HepG2 (cell line): ENCODE data around the gene KIF21B. TPM values are rescaled to one million over a fixed set of nuclear protein-coding genes. Genes with fewer than 3 reads are reported as not detected.

Experiments used
- ATAC-seq: fragments of 200-7000 bp; cut with Tn5 transposase; 3 replicates; pipeline ENCODE4 v1.9.1; 2020; ENCODE audit warnings: mild to moderate bottlenecking, moderate library complexity
- BruUV-seq: library from RNA; stranded (reverse); fragments of 400-500 nt; replicated peaks from 2 replicates; lab custom pipeline; 2021; lab: Mats Ljungman, UMichigan
- CTCF ChIA-PET: fragments of 300-600 bp; formaldehyde crosslinking; extraction: SDS; loops from one replicate; lab custom pipeline; 2021; ENCODE audit warnings: low total read pairs, inconsistent platforms, low intra/inter-chr PET ratio; lab: Yijun Ruan, JAX
- POLR2A ChIA-PET: fragments of 350-600 bp; sonication (Branson Sonifier 250); formaldehyde crosslinking; loops from one replicate; lab custom pipeline; 2020; ENCODE audit warnings: antibody characterized with exemption, inconsistent platforms; lab: Yijun Ruan, JAX
- DNase-seq: peaks from one replicate; pipeline ENCODE4 v3.0.0-alpha.2; 2015; ENCODE audit warnings: low spot score
- FAIRE-seq: peaks from 3 replicates; lab custom pipeline; 2011; peaks lifted over from hg19 to GRCh38; lab: Jason Lieb, UNC
- H2AFZ ChIP-seq: one replicate; pipeline ENCODE4 v1.6.1; 2011; ENCODE audit warnings: low read length, inconsistent platforms
- H3K27ac ChIP-seq: fragments of 300-600 bp; 3 replicates; pipeline ENCODE4 v1.8.0; 2011; ENCODE audit warnings: mixed run types, mild to moderate bottlenecking, mixed read lengths, low read length, inconsistent platforms; ENCODE audit not compliant: insufficient read depth; ENCODE audit errors: extremely low read length
- H3K27me3 ChIP-seq, 2 experiments: fragments of 200-600 bp in 1 of 2; 2 replicates in 1 of 2; 3 replicates in 1 of 2; pipeline versions ENCODE4 v1.6.0 to v1.8.0; 2011; ENCODE audit warnings: low read length in 2 of 2, mild to moderate bottlenecking in 2 of 2, moderate library complexity in 2 of 2, inconsistent platforms in 1 of 2; ENCODE audit not compliant: insufficient read depth in 2 of 2, control insufficient read depth in 1 of 2
- H3K36me3 ChIP-seq, 2 experiments: fragments of 200-600 bp in 1 of 2; replicated peaks in 1 of 2; 2 replicates in 1 of 2; 3 replicates in 1 of 2; pipeline versions ENCODE4 v1.5.1 to v1.8.0; 2011; ENCODE audit warnings: low read length in 2 of 2, inconsistent platforms in 1 of 2; ENCODE audit not compliant: insufficient read depth in 2 of 2, control insufficient read depth in 1 of 2
- H3K4me1 ChIP-seq: 2 replicates; pipeline ENCODE4 v1.5.1; 2012; ENCODE audit warnings: low read length, inconsistent platforms; ENCODE audit not compliant: insufficient read depth
- H3K4me2 ChIP-seq: 2 replicates; pipeline ENCODE4 v1.6.0; 2011; ENCODE audit warnings: low read depth, low read length, inconsistent platforms
- H3K4me3 ChIP-seq, 3 experiments: fragments of 200-600 bp in 1 of 3; sonication (generic), shearing (Covaris generic) in 1 of 3; replicated peaks in 1 of 3; 2 replicates each; pipeline ENCODE4 v1.5.1; 2011 to 2016; ENCODE audit warnings: low read length in 3 of 3, inconsistent platforms in 2 of 3, low read depth in 2 of 3, mild to moderate bottlenecking in 2 of 3, control low read depth in 1 of 3, mixed read lengths in 1 of 3; ENCODE audit not compliant: insufficient read depth in 1 of 3
- H3K79me2 ChIP-seq: one replicate; pipeline ENCODE4 v1.6.1; 2011; ENCODE audit warnings: low read length, inconsistent platforms; ENCODE audit not compliant: insufficient read depth
- H3K9ac ChIP-seq: 2 replicates; pipeline ENCODE4 v1.6.0; 2011; ENCODE audit warnings: mild to moderate bottlenecking, low read depth, low read length, inconsistent platforms; ENCODE audit not compliant: insufficient read depth
- H3K9me3 ChIP-seq: 2 replicates; pipeline ENCODE4 v1.5.1; 2012; ENCODE audit warnings: mild to moderate bottlenecking, low read length
- H4K20me1 ChIP-seq: 2 replicates; pipeline ENCODE4 v1.6.0; 2011; ENCODE audit warnings: inconsistent platforms, mild to moderate bottlenecking, low read length, moderate library complexity; ENCODE audit not compliant: insufficient read depth
- CTCF ChIP-seq: sonication (generic); formaldehyde crosslinking; IDR thresholded peaks from 2 replicates; pipeline ENCODE4 v1.5.0; 2020; ENCODE audit warnings: mild to moderate bottlenecking, missing genetic modification reagents, moderate library complexity
- MYC ChIP-seq: sonication (generic); formaldehyde crosslinking; IDR thresholded peaks from 2 replicates; pipeline ENCODE4 v1.9.0; 2021; ENCODE audit warnings: missing genetic modification reagents, borderline replicate concordance
- STAG1 ChIP-seq: sonication (generic); formaldehyde crosslinking; IDR thresholded peaks from 2 replicates; pipeline ENCODE4 v1.4.0; 2020; ENCODE audit warnings: missing genetic modification reagents
- ZNF724P ChIP-seq: sonication (generic); formaldehyde crosslinking; IDR thresholded peaks from 2 replicates; pipeline ENCODE4 v1.8.0; 2022; ENCODE audit warnings: missing genetic modification reagents, borderline replicate concordance
- WGBS: methylation state at CpG from one replicate; pipeline ENCODE4 v1.1.6; 2017; ENCODE audit warnings: low lambda C conversion rate; 5-methylcytosine and 5-hydroxymethylcytosine counted together
- in situ Hi-C: cut with HindIII; loops from 2 replicates; pipeline ENCODE4 v1.10.0; 2017; ENCODE audit warnings: low pct_unique_long_range_greater_than_20kb; ENCODE audit not compliant: extremely low pct_ligation_motif_present
- intact Hi-C: fragments of 100-400 bp; cut with micrococcal nuclease; formaldehyde crosslinking; loops from one replicate; pipeline ENCODE4 v1.10.0; 2022; ENCODE audit not compliant: unreplicated experiment
- polyA plus RNA-seq, 8 experiments: library from polyadenylated mRNA; depleted of rRNA in 3 of 8; stranded (reverse) in 7 of 8; unstranded in 1 of 8; fragments of >200 nt; fragmentation: Illumina TruSeq in 4 of 8; extraction: Trizol in 4 of 8; gene quantifications; 2 replicates each; pipeline versions ENCODE4 v1.2.1 to v1.2.3, GENCODE V29; 2011 to 2016; ENCODE audit warnings: low read depth in 4 of 8, missing spikeins in 1 of 8, mixed read lengths in 1 of 8; ENCODE audit not compliant: insufficient read depth in 1 of 8
- total RNA-seq, 5 experiments: library from RNA; depleted of rRNA; stranded (reverse); fragments of >200 nt; fragmentation: Illumina TruSeq; extraction: Trizol; gene quantifications; 2 replicates each; pipeline ENCODE4 v1.2.3, GENCODE V29; 2016; ENCODE audit warnings: low read depth in 1 of 5
- TF ChIP-seq, protein P1 (sequence below): sonication (generic); formaldehyde crosslinking; IDR thresholded peaks from 2 replicates; pipeline ENCODE4 v1.9.0; 2022; ENCODE audit warnings: missing genetic modification reagents, mild to moderate bottlenecking, borderline replicate concordance

Gene KIF21B
- total and polyA plus RNA-seq, 2 of the 13 experiments (the other 11 are each of a cell fraction or from before 2014, with no cell fraction given) = 0.17 to 0.20 TPM

DNA sequence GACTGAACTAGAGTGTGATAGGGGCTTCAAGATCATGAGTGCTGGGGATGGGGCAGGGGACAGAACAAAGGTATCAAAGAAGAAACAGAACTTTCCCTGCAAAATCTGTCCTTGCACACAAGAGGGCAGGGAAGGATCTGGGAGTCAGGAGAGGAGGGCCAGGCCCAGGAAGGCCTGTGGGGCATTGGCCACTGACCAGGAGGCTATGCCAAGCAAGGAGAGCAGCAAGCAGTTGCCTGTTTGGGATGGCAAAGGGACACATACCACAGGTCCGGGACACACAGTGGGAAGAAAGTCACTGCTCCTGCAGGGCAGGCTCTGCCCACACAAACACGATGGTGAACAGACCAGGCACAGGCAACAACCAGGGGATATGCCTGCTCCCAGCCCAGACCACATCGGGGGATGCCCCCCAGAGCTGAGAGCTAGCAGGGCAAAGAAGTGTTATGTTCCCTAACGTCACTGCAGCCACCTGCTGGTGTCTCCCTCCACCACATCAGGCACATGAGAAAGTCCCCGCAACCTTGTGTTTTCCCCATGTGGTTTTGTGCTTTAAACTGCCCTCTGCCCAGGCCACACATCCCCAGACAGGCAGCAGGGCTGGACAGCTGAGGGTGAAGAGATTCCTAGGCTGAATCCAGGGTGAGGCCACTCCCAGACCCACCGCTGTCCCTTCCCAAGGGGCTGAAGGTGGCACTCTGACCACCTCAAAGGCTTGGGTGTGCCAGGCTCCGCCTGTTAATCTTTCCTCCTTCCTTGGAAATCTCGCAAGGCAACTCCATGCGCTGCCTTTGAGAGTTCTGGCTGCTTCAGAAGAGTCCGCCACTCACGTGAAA lies 53.6 kb downstream of the KIF21B start:
- intact Hi-C loops = loop anchor here (1.0 to 5.0 kb wide), 2 partner anchors 79 to 348 kb away; partner anchors contain the start of gene KIF14
- peak; percentile 58 for ATAC-seq
- no peak for DNase-seq

More for the DNA sequence above, 53.6 kb downstream of the KIF21B start:
- H3K9me3 ChIP-seq = no peaks in the 10 kb centered on the region
- BruUV-seq = no TSS peak
- no peak overlapping the region for H3K4me3 ChIP-seq
- FAIRE-seq = no peak
- TF ChIP-seq, protein P1, sequence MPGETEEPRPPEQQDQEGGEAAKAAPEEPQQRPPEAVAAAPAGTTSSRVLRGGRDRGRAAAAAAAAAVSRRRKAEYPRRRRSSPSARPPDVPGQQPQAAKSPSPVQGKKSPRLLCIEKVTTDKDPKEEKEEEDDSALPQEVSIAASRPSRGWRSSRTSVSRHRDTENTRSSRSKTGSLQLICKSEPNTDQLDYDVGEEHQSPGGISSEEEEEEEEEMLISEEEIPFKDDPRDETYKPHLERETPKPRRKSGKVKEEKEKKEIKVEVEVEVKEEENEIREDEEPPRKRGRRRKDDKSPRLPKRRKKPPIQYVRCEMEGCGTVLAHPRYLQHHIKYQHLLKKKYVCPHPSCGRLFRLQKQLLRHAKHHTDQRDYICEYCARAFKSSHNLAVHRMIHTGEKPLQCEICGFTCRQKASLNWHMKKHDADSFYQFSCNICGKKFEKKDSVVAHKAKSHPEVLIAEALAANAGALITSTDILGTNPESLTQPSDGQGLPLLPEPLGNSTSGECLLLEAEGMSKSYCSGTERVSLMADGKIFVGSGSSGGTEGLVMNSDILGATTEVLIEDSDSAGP (CRISPR knock-in tag) = peak; percentile 45; the same call in 1 of the 2 replicates
- TF ChIP-seq CTCF (CRISPR knock-in tag) = peak; percentile 71
- TF ChIP-seq ZNF724P (CRISPR knock-in tag) = no peak
- peak; percentile 72 for TF ChIP-seq STAG1 (CRISPR knock-in tag)
- 0 out of 2 replicates have a peak, but pooled peaks have one; percentile 21 for TF ChIP-seq MYC (CRISPR knock-in tag)
- H3K36me3 ChIP-seq = no peaks in the 10 kb centered on the region
- no peaks in the 10 kb centered on the region for H4K20me1 ChIP-seq
- no peak overlapping the region for H3K9ac ChIP-seq
- CTCF ChIA-PET = interaction anchor here (2.2 kb wide), 1 partner anchor 79 kb away, joined by 7 read pairs; no protein-coding TSS in a partner anchor
- no peak overlapping the region for H3K27ac ChIP-seq
- no peaks in the 10 kb centered on the region for H3K79me2 ChIP-seq
- POLR2A ChIA-PET = no interaction called here
- H3K4me2 ChIP-seq = no peak overlapping the region
- in situ Hi-C loops = loop anchor here (5.0 to 10.0 kb wide), 2 partner anchors 78 to 145 kb away; partner anchors contain the start of genes CACNA1S and INAVA
- H3K27me3 ChIP-seq = peaks cover 5 to 14% of the 10 kb centered on the region in 2 experiments; a peak in 4 of 5 replicates
- WGBS = 46% methylated on average over 5 of the region's 11 CpGs
- H2AFZ ChIP-seq = no peak overlapping the region
- H3K4me1 ChIP-seq = 0 out of 2 replicates have a peak, but pooled peaks cover 19% of the 10 kb centered on the region
